HG02870 (cell line): ENCODE results near the gene NKD1.

Experiments
- ATAC-seq: cut with Tn5 transposase; IDR thresholded peaks from one replicate; pipeline ENCODE4 v1.9.1; 2021; ENCODE audit warnings: mild to moderate bottlenecking, moderate library complexity; ENCODE audit not compliant: unreplicated experiment

NKD1 gene

DNA sequence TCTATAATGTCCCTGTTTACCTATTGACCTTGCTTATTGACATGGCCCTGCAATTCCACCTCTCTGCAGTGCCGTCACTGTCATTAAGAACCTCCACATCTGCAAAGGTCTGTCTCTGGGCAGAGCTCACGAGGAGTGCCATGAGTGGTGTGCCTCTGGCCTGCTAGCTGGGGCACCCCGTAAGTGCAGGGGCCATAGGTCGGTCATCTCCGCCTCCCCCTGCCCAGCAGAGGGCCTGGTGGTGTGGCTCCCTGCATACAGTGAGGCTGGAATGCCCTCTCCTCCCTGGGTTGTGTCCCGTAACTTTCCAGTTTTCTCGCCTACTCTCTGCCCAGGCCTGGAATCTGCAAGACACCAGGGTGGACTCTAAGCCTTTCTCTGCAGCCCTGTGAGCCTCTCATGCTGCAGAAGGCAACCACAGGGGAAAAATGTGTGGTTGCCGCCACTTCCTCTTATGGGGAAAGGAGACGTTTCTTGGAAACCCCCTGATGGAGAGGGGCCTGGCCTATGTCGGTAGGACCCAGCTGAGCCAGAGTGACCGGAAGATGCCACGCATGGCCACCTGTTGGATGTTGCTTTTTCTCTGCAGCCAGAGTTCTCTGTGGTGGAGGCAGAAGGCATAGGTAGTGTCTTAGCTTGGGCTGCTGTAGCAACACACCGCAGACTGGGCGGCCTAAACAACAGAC lies 135.6 kb downstream of the NKD1 start:
- peak; percentile 72 for ATAC-seq

DNA sequence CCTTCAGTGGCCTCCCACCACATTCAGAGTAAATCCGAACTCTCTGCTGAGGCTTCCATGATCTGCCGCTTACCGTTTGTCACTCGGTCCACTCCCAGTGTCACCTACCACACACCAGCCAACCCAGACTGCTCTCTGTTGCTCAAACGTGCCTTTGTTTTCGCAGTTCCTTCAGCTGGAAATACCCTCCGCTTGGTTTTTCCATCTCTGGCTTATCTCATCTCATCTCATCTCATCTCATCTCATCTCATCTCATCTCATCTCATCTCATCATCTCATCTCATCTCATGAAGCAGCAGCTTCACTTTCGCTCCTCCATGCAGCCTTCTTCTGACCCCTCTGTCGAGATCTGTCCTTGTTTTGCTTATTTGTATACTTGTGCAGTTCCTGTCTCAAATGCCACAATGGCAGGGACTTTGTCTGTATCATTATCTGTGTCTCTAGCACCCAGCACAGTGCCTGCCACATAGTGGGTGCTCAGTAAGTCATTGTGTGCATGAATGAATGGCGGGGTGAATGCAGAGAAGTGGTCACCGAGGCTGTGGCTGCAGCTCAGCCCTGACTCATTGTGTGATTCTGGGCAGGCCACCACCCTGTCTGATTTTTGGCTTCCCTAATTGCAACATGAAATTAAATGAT lies 136.7 kb downstream of the NKD1 start:
- ATAC-seq, result no peak

DNA sequence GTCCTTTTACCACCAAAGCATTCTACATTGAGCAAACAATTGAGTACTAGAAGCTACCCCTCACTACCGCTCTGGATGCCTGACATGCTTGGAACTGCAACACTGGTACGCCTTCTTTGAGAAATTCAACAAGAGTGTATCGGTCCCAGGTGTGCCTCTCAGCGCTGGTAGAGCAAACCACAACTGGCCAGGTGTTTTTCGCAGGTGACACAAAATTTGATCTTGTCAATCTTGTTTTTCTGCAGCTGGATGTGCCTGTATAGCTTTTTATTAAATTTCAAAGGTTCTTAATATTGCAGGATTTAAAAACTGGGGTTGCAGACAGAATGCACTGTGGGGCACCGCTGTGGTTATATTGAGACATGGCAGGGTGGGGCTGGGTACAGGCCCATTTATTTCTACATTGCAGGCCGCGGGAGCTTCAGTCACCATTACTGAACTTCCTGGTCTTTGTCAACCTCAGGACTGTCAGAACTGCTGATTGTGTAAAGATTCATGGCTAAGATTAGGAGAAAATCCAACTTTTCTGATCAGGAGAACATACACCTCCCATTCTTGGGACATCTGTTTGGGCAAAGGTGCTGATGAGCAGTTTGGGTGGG lies 137.4 kb downstream of the NKD1 start:
- no peak for ATAC-seq

DNA sequence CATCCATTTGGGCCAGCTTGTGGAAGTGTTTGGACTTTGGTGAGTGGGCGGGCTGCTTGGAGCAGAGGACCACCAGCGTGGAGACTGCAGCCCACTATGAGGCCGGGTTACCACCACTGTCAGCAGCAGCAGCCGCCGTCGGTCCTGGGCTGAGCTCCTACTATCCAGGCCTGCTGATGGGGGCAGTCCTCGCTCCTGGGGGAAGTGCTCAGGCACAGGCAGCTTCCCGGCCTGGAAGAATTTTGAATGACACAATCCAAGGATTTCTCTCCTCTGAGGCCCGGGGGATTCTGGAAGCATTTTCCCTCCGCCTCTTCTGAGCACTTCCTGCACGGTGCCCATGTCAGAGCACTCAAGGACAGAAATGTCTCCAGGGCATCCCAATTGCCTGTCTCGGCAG lies 139.9 kb downstream of the NKD1 start:
- no peak for ATAC-seq

DNA sequence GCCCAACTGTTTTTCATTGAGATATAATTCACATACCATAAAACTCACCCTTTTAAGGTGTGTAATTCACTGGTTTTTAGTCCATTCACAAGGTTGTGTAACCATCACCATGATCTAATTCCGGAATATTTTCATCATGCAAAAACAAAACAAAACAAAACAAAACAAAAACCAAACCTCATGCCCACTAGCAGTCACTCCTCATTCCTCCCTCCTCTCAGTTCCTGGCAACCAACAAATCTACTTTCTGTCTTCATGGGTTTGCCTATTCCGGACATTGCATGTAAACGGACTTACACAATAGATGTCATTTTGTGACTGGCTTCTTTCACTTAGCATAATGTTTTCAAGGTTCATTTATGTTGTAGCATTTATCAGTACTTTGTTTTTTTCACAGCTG lies 140.7 kb downstream of the NKD1 start:
- ATAC-seq, result no peak

DNA sequence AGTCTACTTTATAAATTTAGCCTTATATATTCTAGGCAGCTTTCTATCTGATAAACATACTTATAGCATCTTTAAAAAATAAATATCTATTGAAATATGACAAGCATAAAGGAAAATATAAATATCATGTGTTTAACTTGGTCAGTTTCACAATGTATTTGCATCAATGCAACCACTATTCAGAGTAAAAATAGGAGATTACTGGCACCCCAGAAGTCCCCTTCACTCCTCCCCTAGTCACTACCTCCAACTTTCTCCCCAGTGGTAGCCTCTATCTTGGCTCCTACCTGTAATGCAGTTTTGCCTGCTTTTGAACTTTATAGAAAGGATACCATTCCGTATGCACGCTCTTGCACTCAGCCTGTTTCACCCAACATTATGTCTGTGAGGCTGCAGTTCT lies 142.0 kb downstream of the NKD1 start:
- no peak for ATAC-seq

DNA sequence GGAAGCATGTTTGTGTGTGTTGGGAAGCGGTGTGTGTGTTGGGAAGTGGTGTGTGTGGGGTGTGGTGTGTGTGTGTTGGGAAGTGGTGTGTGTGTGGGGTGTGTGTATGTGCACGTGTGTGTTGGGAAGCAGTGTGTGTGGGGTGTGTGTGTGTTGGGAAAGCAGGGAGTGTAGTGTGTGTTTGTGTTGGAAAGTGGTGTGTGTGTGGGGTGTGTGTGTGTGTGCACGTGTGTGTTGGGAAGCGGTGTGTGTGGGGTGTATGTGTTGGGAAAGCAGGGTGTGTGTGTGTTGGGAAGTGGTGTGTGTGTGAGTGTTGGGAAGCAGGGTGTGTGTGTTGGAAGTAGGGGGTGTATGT lies 144.4 kb downstream of the NKD1 start:
- no peak for ATAC-seq

DNA sequence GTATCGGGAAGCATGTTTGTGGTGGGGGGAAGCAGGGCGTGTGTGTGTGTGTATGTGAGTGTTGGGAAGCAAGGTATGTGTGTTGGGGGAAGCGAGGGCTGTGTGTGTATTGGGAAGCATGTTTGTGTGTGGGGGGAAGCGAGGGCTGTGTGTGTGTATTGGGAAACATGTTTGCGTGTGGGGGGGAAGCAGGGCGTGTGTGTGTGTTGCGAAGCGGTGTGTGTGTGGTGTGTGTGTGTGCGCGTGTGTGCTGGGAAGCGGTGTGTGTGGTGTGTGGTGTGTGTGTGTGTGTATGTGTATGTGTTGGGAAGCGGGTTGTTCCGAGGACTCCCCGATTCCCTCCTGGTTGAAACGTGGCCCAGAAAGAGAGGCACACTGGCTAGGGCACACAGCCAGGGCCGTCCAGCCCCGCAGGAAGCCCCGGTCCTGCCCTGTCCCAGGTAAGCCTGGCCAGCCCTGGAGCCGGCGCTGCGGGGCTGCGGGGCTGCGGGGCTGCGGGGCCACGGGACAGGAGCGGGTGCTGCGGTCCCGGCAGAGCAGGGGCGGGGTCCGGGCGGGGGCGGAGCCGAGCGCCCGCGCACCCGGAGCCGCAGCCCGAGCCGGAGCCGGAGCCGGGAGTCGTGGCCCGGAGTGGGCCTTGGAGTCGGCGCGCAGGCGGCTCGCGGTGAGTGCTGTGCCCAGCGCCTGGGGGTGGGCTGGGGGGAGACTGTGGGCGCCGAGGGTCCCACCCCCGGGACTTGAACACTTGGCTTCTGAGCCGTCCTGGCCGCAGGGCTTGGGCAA lies 145.0 kb downstream of the NKD1 start, which contains the start of gene NOD2:
Gene NOD2, plus strand, starts transcription at position 608 of the 783 bp plus-strand sequence. CDS start 5,890 bp downstream, outside the sequence.
- no peak for ATAC-seq

DNA sequence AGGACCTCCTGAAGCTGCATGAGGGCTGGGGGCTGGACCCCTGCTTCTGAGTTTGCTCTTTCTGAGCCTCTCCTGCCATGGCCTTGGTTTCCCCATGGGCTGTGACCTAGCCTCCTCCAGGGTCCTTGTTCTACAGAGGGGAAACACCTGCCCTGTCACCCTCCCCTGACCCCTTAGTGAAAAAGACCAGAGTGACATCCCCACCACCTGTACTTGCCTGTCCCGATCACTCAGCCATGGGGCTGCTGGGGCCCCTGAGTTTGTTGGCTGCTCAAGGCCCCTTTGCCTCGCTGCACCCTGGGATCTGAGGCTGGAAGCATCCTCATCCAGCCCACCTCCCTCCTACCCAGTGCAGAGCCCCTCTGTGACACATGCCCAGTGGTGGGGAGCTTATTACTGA lies 146.0 kb downstream of the NKD1 start:
- no peak for ATAC-seq

DNA sequence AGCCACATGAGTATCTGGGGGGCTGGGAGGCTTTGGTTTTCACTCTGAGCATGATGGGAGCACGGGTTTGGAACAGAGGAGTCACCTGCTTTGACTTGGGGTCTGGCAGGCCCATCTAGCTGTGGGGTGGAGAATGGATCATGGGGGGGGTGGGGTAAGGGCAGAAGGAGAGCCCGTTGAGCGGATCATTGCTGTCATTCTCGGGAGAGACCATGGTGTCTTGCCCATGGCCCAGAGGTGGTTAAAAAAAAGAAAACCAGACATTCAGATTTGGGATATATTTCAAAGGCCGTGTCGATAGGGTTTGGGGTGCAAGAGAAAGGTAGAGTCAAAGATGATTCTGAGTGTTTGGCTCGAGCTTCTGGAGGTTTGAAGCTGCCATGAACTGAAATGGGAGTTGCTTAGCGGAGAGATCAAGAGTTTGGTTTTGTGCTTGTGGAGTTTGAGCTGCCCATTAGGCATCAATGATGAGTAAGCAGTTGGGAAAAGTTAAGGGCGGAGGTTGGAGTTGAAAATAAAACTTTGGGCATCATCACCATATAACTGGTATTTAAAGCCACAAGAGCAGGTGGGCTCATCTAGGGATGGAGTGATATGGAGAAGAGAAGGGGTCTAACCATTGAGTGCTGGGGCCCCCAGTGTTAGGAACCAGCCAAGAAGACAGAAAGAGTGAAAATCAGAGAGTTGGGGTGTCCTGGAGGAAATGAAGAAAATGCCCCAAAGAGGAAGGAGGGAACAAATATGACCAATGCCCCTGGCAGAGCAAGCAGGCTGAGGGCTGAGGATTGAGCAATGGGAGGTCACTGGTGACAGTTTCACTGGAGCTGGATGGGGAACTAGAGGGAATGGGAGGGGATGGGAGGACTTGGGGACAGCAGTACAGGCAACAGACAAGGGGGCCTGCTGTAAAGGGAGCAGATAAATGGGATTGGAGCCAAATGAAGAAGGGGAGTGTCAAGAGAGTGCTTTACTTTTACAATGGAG lies 147.1 kb downstream of the NKD1 start:
- ATAC-seq, result no peak

DNA sequence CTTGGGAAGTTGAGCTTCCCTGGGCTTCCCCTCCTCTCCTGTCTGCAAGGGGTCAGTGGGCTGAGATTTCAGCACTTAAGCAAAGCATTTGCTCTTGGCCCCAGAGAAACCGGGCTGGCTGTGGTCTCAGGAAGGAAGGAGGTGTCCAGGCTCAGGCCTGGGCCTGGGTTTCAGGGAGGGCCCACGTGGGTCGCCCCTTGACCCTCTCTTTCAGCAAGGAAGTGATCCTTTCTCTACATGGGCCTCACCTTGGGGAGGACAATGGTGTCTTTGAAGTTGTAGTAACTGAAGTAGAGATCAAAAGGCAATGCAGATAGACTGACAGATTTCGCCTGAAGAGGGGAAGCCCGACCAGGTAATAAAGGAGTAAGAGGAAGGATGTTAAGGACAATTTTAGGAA lies 147.9 kb downstream of the NKD1 start:
- no peak for ATAC-seq

DNA sequence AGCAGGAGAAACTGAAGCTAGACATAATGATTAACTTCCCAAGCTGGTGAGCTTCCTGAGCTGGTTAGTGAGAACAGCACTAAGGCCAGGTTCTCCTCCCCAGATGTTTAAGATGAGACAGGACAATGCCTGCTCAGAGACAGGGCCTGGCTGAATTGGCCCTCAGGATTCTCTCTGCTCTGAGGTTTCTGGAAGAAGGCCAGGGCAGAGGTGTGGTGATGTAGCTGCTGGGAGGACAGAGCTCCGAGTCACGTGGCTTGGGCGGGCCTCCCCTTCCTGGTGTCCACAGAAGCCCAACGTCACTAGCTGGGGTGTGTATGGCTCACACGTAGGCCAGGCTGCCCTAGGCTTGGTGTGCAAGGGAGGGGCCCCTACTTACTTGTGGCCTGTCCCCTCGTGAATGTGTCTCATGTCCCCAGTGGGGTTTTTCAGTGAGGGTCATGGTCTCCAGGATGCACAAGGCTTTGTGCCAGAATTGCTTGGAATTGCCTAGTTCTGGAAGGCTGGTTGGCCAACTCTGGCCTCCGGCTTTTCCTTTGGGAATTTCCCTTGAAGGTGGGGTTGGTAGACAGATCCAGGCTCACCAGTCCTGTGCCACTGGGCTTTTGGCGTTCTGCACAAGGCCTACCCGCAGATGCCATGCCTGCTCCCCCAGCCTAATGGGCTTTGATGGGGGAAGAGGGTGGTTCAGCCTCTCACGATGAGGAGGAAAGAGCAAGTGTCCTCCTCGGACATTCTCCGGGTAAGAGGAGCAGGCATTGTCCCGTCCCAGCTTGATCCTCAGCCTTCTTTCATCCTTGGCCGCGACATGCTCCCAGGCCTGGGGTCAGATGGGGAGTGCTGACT lies 148.6 kb downstream of the NKD1 start:
- ATAC-seq, result peak; percentile 34

DNA sequence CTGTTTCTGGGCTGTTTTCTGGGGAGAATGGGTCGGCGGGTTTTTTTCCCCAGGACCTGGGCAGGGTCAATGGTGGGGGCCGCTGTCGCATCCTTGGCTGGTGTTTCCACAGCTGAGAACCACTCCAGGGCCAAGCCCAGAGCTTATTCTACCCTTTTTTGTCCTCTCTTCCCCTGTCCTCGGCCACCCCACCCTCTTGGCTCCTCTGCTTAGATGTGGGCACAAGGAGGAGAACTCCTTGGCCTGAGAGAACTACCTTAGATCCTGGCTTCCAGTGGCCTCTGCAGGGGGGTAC lies 149.2 kb downstream of the NKD1 start:
- no peak for ATAC-seq

DNA sequence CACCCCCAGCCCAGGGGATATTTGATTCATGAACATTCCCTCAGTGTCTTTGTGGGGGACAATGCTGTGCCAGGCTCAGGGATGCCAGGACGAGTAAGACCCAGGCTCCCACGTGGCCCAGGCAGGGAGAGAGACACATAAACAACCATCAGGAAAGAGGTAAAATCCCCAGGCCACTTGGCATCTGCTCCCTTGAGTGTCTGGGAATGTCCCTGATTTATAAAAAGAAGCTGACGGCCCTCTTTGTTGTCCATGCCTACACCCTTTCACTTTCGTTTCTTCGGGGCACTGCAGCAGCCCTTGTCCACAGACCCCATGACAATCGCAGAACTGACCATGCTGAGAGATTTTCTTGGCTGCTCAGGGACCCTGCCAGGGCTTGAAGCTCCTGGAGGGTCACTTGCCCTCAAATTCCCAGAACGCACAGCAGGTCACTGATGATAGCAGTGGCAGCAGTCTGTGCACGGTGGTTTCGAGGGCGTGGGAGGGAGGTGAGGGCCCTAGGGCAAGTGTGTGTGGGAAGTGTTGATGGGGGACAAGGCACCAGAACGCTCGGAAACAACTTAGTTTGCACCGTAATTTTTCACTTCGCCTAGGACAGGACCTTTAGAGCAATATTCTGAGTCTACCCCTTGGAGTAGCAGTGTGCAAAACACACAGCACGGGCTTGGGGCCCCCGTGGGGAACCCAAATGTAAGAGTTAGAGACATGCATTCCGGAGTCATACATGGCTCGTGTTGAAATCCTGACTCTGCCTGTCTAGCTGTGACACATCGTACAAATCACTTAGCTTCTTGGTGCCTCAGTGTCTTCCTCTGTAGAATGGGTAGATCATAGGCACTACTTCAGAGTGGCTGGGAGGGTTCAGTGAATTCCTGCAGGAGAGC lies 149.9 kb downstream of the NKD1 start:
- peak; percentile 46 for ATAC-seq
